Left lung (tissue), 10 donors: Measurements from ENCODE around the gene NRG3. TPM values are rescaled to one million over a fixed set of nuclear protein-coding genes. Genes with fewer than 3 reads are reported as not detected.
A peak's percentile ranks its signal among the peaks of the same experiment; 100 is the strongest.

Experiments used
- ATAC-seq: fragments of 200-7000 bp; cut with Tn5 transposase; one replicate; pipeline ENCODE4 v1.9.1; 2020; ENCODE audit warnings: moderate library complexity
- DNase-seq, 4 donors: peaks; one replicate each; pipeline ENCODE4 v3.0.0-alpha.2; 2013 to 2020
- H3K27ac ChIP-seq, 2 donors: fragments of 200-600 bp; sonication (generic) in 1 of 2; one replicate each; pipeline versions ENCODE4 v1.5.0 to v1.8.0; 2020 to 2021
- H3K27me3 ChIP-seq, 2 donors: fragments of 200-600 bp; sonication (generic) in 1 of 2; one replicate each; pipeline versions ENCODE4 v1.5.0 to v1.8.0; 2020 to 2021
- H3K36me3 ChIP-seq, 2 donors: fragments of 200-600 bp; sonication (generic) in 1 of 2; one replicate each; pipeline versions ENCODE4 v1.5.0 to v1.8.0; 2020 to 2021
- H3K4me1 ChIP-seq, 2 donors: fragments of 200-600 bp; one replicate each; pipeline ENCODE4 v1.8.0; 2021
- H3K4me3 ChIP-seq, 2 donors: fragments of 200-600 bp; sonication (generic) in 1 of 2; one replicate each; pipeline versions ENCODE4 v1.5.0 to v1.8.0; 2020 to 2021; ENCODE audit warnings: mild to moderate bottlenecking in 1 of 2
- H3K9me3 ChIP-seq, 2 donors: fragments of 200-600 bp; sonication (generic) in 1 of 2; one replicate each; pipeline versions ENCODE4 v1.5.0 to v1.8.0; 2020 to 2021
- CTCF ChIP-seq, 2 donors: fragments of 200-600 bp; sonication (generic) in 1 of 2; IDR thresholded peaks; one replicate each; pipeline versions ENCODE4 v1.5.0 to v1.8.0; 2021; ENCODE audit warnings: antibody characterized with exemption in 2 of 2
- intact Hi-C, 2 donors: fragments of 100-400 bp; cut with DNase I; formaldehyde crosslinking; loops; one replicate each; pipeline versions ENCODE4 v1.11.2 to v1.14.2; 2022
- polyA plus RNA-seq, 6 donors: library from polyadenylated mRNA; unstranded; fragments of 120-200 nt; gene quantifications; one replicate each; pipeline ENCODE4 v1.2.1, GENCODE V29; 2013; ENCODE audit not compliant: insufficient read length in 6 of 6
- total RNA-seq, 2 donors: library from RNA; stranded (reverse); fragmentation: NEBNext Ultra II Directional; extraction: Animal tissue kit (Norgen Biotek cat#: 25700); gene quantifications; one replicate each; pipeline ENCODE4 v1.2.1, GENCODE V29; 2021
- donor health status: DM: no; HTN: yes; CAD: no.
- donor health status: DM: no; HTN: no; CAD: no.

NRG3 gene
- total and polyA plus RNA-seq, 8 donors, result 1.0 to 1.7 (median 1.1) TPM

- Histone ChIP-seq H3K9me3 (no peaks in the 10 kb centered on the region), H3K4me3 (no peak overlapping the region), H3K36me3 (no peaks in the 10 kb centered on the region), H3K4me1 (no peaks in the 10 kb centered on the region), H3K27me3 (no peaks in the 10 kb centered on the region), H3K27ac (no peak overlapping the region)
- DNase-seq, result no peak
- intact Hi-C loops, result no loop called here
- no peak for TF ChIP-seq CTCF (IDR thresholded peaks at IDR 0.05)
- ATAC-seq, result no peak
Observed at GRCh38 chr10:82148764-82149163, 273.8 kb downstream of the NRG3 start.

GRCh38 chr10:82149674-82150073 is 274.7 kb downstream of the NRG3 start:
- DNase-seq (no peak), ATAC-seq (no peak)
- H3K4me3 ChIP-seq, result no peak overlapping the region
- TF ChIP-seq CTCF (IDR thresholded peaks at IDR 0.05), result no peak
- H3K9me3 ChIP-seq, result no peaks in the 10 kb centered on the region
- no peaks in the 10 kb centered on the region for H3K4me1 ChIP-seq
- H3K36me3 ChIP-seq, result no peaks in the 10 kb centered on the region
- intact Hi-C loops, result no loop called here
- no peaks in the 10 kb centered on the region for H3K27me3 ChIP-seq
- no peak overlapping the region for H3K27ac ChIP-seq

- DNase-seq (peak in 2 of 4 donors; percentile 12 to 68), ATAC-seq (peak; percentile 76)
- Histone ChIP-seq H3K9me3 (no peaks in the 10 kb centered on the region), H3K4me3 (no peak overlapping the region), H3K4me1 (no peaks in the 10 kb centered on the region), H3K36me3 (no peaks in the 10 kb centered on the region), H3K27me3 (no peaks in the 10 kb centered on the region), H3K27ac (no peak overlapping the region)
- TF ChIP-seq CTCF (IDR thresholded peaks at IDR 0.05), result no peak
- intact Hi-C loops, result no loop called here
Observed at GRCh38 chr10:82150123-82150900, 275.3 kb downstream of the NRG3 start.

- no peaks in the 10 kb centered on the region for H3K4me1 ChIP-seq
- H3K9me3 ChIP-seq, result no peaks in the 10 kb centered on the region
- no peak overlapping the region for H3K27ac ChIP-seq
- no peaks in the 10 kb centered on the region for H3K27me3 ChIP-seq
- ATAC-seq, result no peak
- no peak for TF ChIP-seq CTCF (IDR thresholded peaks at IDR 0.05)
- no peaks in the 10 kb centered on the region for H3K36me3 ChIP-seq
- intact Hi-C loops, result no loop called here
- DNase-seq, result no peak
- H3K4me3 ChIP-seq, result no peak overlapping the region
Observed at GRCh38 chr10:82160307-82160706, 285.3 kb downstream of the NRG3 start.

- ATAC-seq (no peak), DNase-seq (no peak)
- Histone ChIP-seq H3K4me1 (no peaks in the 10 kb centered on the region), H3K27me3 (no peaks in the 10 kb centered on the region), H3K9me3 (no peaks in the 10 kb centered on the region), H3K27ac (no peak overlapping the region), H3K36me3 (no peaks in the 10 kb centered on the region), H3K4me3 (no peak overlapping the region)
- TF ChIP-seq CTCF (IDR thresholded peaks at IDR 0.05), result no peak
- intact Hi-C loops, result no loop called here
Observed at GRCh38 chr10:82161264-82161663, 286.3 kb downstream of the NRG3 start.
